Neuronal stem cell (in vitro differentiated cells): ENCODE measurements around the gene PALMD. TPM values are rescaled to one million over a fixed set of nuclear protein-coding genes. Genes with fewer than 3 reads are reported as not detected.

Experiments used
- DNase-seq: peaks from one replicate; pipeline ENCODE4 v3.0.0-alpha.2; 2013; ENCODE audit warnings: low spot score
- H2AFZ ChIP-seq: one replicate; pipeline ENCODE4 v1.6.1; 2013; ENCODE audit warnings: mild to moderate bottlenecking, low read length, inconsistent platforms
- H2AK5ac ChIP-seq: 2 replicates; pipeline ENCODE4 v1.6.1; 2013; ENCODE audit warnings: low read depth, mild to moderate bottlenecking, inconsistent platforms, low read length, moderate library complexity, mixed read lengths
- H2BK120ac ChIP-seq: 2 replicates; pipeline ENCODE4 v1.6.1; 2013; ENCODE audit warnings: low read depth, mild to moderate bottlenecking, inconsistent platforms, low read length, moderate library complexity, mixed read lengths
- H2BK12ac ChIP-seq: one replicate; pipeline ENCODE4 v1.6.1; 2013; ENCODE audit warnings: low read length, inconsistent platforms
- H2BK15ac ChIP-seq: 2 replicates; pipeline ENCODE4 v1.6.1; 2013; ENCODE audit warnings: mild to moderate bottlenecking, low read length, inconsistent platforms, mixed read lengths
- H2BK5ac ChIP-seq: one replicate; pipeline ENCODE4 v1.6.1; 2013; ENCODE audit warnings: inconsistent platforms, mild to moderate bottlenecking, low read length, moderate library complexity
- H3K14ac ChIP-seq: one replicate; pipeline ENCODE4 v1.6.1; 2013; ENCODE audit warnings: low read length, inconsistent platforms
- H3K18ac ChIP-seq: 2 replicates; pipeline ENCODE4 v1.6.1; 2013; ENCODE audit warnings: low read length, inconsistent platforms
- H3K23ac ChIP-seq: 2 replicates; pipeline ENCODE4 v1.6.1; 2013; ENCODE audit warnings: low read depth, mild to moderate bottlenecking, mixed read lengths, low read length, inconsistent platforms; ENCODE audit not compliant: poor library complexity
- H3K27ac ChIP-seq: replicated peaks from 3 replicates; pipeline ENCODE4 v1.5.1; 2013; ENCODE audit warnings: low read length, inconsistent platforms
- H3K27me3 ChIP-seq, 3 experiments: 2 replicates each; pipeline ENCODE4 v1.6.1; 2013; ENCODE audit warnings: low read length in 3 of 3, mild to moderate bottlenecking in 2 of 3, inconsistent platforms in 1 of 3, low read depth in 1 of 3, mixed read lengths in 1 of 3, moderate library complexity in 1 of 3; ENCODE audit not compliant: control insufficient read depth in 3 of 3, insufficient read depth in 3 of 3
- H3K36me3 ChIP-seq, 2 donors: replicated peaks in 1 of 2; 2 replicates each; pipeline ENCODE4 v1.6.1; 2013; ENCODE audit warnings: low read length in 2 of 2; ENCODE audit not compliant: control insufficient read depth in 2 of 2, insufficient read depth in 2 of 2
- H3K4ac ChIP-seq: 2 replicates; pipeline ENCODE4 v1.6.1; 2013; ENCODE audit warnings: inconsistent platforms, mild to moderate bottlenecking, low read length, moderate library complexity
- H3K4me1 ChIP-seq, 2 donors: 1 replicate in 1 of 2; 2 replicates in 1 of 2; pipeline ENCODE4 v1.6.1; 2013; ENCODE audit warnings: low read length in 2 of 2, low read depth in 1 of 2; ENCODE audit not compliant: control insufficient read depth in 2 of 2, insufficient read depth in 1 of 2
- H3K4me2 ChIP-seq: one replicate; pipeline ENCODE4 v1.6.1; 2013; ENCODE audit warnings: mild to moderate bottlenecking, low read length, inconsistent platforms; ENCODE audit not compliant: insufficient read depth, poor library complexity, severe bottlenecking
- H3K4me3 ChIP-seq, 2 donors: 2 replicates each; pipeline ENCODE4 v1.5.1; 2013; ENCODE audit warnings: low read length in 2 of 2, mild to moderate bottlenecking in 2 of 2, inconsistent platforms in 1 of 2, moderate library complexity in 1 of 2
- H3K79me1 ChIP-seq: one replicate; pipeline ENCODE4 v1.6.1; 2013; ENCODE audit warnings: low read depth, mild to moderate bottlenecking, inconsistent platforms, low read length, moderate library complexity
- H3K9ac ChIP-seq: one replicate; pipeline ENCODE4 v1.6.1; 2013; ENCODE audit warnings: mild to moderate bottlenecking, low read depth, low read length, inconsistent platforms; ENCODE audit not compliant: poor library complexity
- H3K9me3 ChIP-seq, 2 donors: replicated peaks in 1 of 2; 2 replicates each; pipeline versions ENCODE3 to v1.6.1; 2013; ENCODE audit warnings: low read length in 2 of 2, mild to moderate bottlenecking in 2 of 2, inconsistent platforms in 1 of 2, low read depth in 1 of 2, mixed read lengths in 1 of 2, moderate library complexity in 1 of 2; ENCODE audit not compliant: control insufficient read depth in 2 of 2, insufficient read depth in 1 of 2
- H4K8ac ChIP-seq: one replicate; pipeline ENCODE4 v1.6.1; 2013; ENCODE audit warnings: low read depth, mild to moderate bottlenecking, inconsistent platforms, low read length, moderate library complexity
- H4K91ac ChIP-seq: one replicate; pipeline ENCODE4 v1.6.1; 2013; ENCODE audit warnings: low read length, low read depth, mild to moderate bottlenecking, inconsistent platforms; ENCODE audit not compliant: poor library complexity
- WGBS, 2 donors: extraction: QIAGEN DNeasy Blood & Tissue Kit; methylation state at CpG; one replicate each; pipeline ENCODE4 v1.1.7; 2013; ENCODE audit warnings: missing lambda C conversion rate in 2 of 2, mixed read lengths in 1 of 2; ENCODE audit not compliant: insufficient read length in 2 of 2, insufficient replicate concordance in 1 of 2; ENCODE audit errors: extremely low coverage in 2 of 2; 5-methylcytosine and 5-hydroxymethylcytosine counted together
- polyA plus RNA-seq, 2 experiments: library from polyadenylated mRNA; stranded (reverse); fragments of 200-250 nt; gene quantifications; one replicate each; pipeline ENCODE4 v1.2.3, GENCODE V29; 2013

PALMD gene, protein sequence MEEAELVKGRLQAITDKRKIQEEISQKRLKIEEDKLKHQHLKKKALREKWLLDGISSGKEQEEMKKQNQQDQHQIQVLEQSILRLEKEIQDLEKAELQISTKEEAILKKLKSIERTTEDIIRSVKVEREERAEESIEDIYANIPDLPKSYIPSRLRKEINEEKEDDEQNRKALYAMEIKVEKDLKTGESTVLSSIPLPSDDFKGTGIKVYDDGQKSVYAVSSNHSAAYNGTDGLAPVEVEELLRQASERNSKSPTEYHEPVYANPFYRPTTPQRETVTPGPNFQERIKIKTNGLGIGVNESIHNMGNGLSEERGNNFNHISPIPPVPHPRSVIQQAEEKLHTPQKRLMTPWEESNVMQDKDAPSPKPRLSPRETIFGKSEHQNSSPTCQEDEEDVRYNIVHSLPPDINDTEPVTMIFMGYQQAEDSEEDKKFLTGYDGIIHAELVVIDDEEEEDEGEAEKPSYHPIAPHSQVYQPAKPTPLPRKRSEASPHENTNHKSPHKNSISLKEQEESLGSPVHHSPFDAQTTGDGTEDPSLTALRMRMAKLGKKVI
- not detected for polyA plus RNA-seq (2013, experiment 1 of 2)
- polyA plus RNA-seq (2013, experiment 2 of 2) = not detected

DNA sequence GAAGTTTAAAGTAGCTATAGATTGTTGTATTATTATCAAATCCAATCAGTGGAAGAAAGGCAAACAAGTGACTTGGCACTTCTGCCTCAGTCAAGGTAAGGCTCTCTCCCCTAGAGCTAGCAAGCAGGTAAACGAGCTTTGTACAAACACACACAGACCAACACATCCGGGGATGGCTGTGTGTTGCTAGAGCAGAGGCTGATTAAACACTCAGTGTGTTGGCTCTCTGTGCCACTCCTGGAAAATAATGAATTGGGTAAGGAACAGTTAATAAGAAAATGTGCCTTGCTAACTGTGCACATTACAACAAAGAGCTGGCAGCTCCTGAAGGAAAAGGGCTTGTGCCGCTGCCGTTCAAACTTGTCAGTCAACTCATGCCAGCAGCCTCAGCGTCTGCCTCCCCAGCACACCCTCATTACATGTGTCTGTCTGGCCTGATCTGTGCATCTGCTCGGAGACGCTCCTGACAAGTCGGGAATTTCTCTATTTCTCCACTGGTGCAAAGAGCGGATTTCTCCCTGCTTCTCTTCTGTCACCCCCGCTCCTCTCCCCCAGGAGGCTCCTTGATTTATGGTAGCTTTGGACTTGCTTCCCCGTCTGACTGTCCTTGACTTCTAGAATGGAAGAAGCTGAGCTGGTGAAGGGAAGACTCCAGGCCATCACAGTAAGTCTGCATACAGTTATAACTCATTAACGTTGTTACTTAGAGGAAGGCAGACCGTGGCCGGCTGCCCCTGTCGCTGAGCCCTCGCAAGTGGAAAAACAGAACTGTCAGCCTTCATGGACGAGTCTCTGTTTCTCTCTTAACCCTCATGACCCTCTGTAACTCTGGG lies at the start of gene PALMD:
Gene PALMD (plus strand): TSS at position 415 of the 833 bp plus-strand sequence. CDS start 205 bp downstream, at position 620.
- Histone ChIP-seq H3K14ac (no peak within 1 kb of the TSS), H2BK5ac (no peak within 1 kb of the TSS), H3K4me2 (no peak within 1 kb of the TSS), H2AFZ (peak within 1 kb of the TSS; percentile 79), H3K4ac (no peak within 1 kb of the TSS), H3K4me1 (peaks cover 10 to 25% of the 10 kb centered on the region in 2 donors), H3K18ac (peak within 1 kb of the TSS; percentile 36), H3K9ac (no peak within 1 kb of the TSS), H3K27me3 (no peaks in the 10 kb centered on the region), H3K4me3 (peak within 1 kb of the TSS in 1 of 2 donors; percentile 52), H2BK15ac (no peak within 1 kb of the TSS), H2AK5ac (no peak within 1 kb of the TSS), H3K9me3 (no peaks in the 10 kb centered on the region), H4K8ac (no peak within 1 kb of the TSS), H3K23ac (no peak within 1 kb of the TSS), H4K91ac (no peak within 1 kb of the TSS), H2BK120ac (no peak within 1 kb of the TSS), H3K36me3 (no peaks in the 10 kb centered on the region), H2BK12ac (no peak within 1 kb of the TSS), H3K27ac (no peak within 1 kb of the TSS), H3K79me1 (no peaks in the 10 kb centered on the region)
- DNase-seq = no peak
- WGBS, 2 donors = no CpG with 5 or more reads among the region's 17 CpGs

DNA sequence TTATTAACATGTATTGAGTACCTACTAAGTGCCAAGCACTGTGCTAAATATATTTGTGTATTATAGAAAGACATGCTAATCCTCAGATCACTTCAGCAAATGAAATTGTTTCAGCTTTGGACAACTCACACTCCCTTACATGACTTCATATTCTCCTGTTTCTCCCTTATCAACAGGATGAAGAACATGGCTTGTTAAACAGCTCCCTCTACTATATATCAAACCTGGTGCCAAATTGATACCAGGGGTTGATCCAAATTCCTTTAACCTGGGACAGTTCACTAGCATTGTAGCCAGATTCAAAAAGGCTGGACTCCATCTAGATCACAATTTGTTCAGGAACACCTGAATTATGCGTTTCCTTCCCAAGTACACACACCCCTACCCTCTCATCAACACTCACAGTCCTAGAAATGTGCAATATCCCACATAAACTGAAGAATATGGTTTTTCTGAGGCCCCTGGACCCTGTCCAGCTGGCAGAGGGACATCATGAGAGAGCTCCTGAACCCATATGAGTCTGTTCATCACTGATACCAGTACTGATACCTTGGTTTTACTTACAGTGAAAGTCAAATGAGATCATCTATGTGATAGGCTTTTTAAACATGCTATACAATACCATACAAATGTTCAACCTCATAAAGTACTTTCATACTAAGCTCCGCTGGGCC lies 47.0 kb upstream of the PALMD start:
- Histone ChIP-seq H2BK5ac (no peak overlapping the region), H3K18ac (no peak overlapping the region), H3K4me2 (no peak overlapping the region), H3K36me3 (no peaks in the 10 kb centered on the region), H4K91ac (no peak overlapping the region), H3K4me3 (no peak overlapping the region), H2AFZ (peak overlapping the region; percentile 49), H3K27me3 (no peaks in the 10 kb centered on the region), H2BK12ac (no peak overlapping the region), H3K14ac (no peak overlapping the region), H2BK15ac (no peak overlapping the region), H2AK5ac (no peak overlapping the region), H3K9me3 (peaks cover 0 to 15% of the 10 kb centered on the region in 2 donors), H3K27ac (no peak overlapping the region), H2BK120ac (no peak overlapping the region), H3K4me1 (peaks cover 6 to 19% of the 10 kb centered on the region in 2 donors), H3K9ac (no peak overlapping the region), H3K23ac (no peak overlapping the region), H3K79me1 (no peaks in the 10 kb centered on the region), H4K8ac (no peak overlapping the region), H3K4ac (no peak overlapping the region)
- DNase-seq = no peak
- WGBS, 2 donors = no CpG with 5 or more reads among the region's 2 CpGs

DNA sequence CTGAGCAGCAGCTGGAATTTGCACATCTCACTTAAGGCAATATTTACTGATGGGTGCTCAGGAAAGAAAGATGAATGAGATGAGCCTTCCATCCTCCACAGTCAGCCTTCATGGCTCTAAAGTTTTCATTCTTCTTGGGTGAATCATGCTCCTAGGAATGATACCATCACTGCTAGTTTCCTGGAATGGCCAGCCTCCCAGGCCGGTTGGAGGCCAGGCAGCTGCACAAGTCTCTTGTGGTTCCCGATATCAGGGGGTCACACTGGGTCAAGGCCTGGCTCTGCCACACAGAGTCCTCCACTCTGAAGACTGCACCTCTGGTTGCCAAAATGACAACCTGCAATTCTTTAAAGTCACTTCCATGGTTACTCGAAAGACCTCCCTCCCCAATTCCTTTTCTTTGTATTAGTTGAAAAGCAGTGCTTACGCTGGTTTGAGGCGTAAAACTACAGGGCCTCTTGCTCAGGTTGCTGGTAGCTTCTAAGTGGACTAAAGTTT lies 46.2 kb upstream of the PALMD start:
- Histone ChIP-seq H3K4me2 (no peak overlapping the region), H3K14ac (no peak overlapping the region), H3K4me1 (peaks cover 6 to 24% of the 10 kb centered on the region in 2 donors), H2AK5ac (no peak overlapping the region), H4K91ac (no peak overlapping the region), H3K9ac (no peak overlapping the region), H2BK120ac (no peak overlapping the region), H3K36me3 (no peaks in the 10 kb centered on the region), H3K4me3 (peak overlapping the region in 1 of 2 donors; percentile 34), H3K27me3 (no peaks in the 10 kb centered on the region), H3K4ac (no peak overlapping the region), H2BK12ac (no peak overlapping the region), H4K8ac (no peak overlapping the region), H3K9me3 (peaks cover 0 to 15% of the 10 kb centered on the region in 2 donors), H2BK5ac (no peak overlapping the region), H3K18ac (no peak overlapping the region), H3K23ac (no peak overlapping the region), H2AFZ (peak overlapping the region; percentile 49), H2BK15ac (no peak overlapping the region), H3K79me1 (no peaks in the 10 kb centered on the region), H3K27ac (no peak overlapping the region)
- no peak for DNase-seq
- WGBS, 2 donors = no CpG with 5 or more reads among the region's 5 CpGs
